Caco-2 (cell line): ENCODE measurements around the gene NEK10. TPM values are rescaled to one million over a fixed set of nuclear protein-coding genes. Genes with fewer than 3 reads are reported as not detected.

Experiments
- BruUV-seq: library from RNA; stranded (reverse); fragments of 400-500 nt; replicated peaks from 2 replicates; lab custom pipeline; 2021; lab: Mats Ljungman, UMichigan
- CTCF ChIA-PET: fragments of 300-600 bp; sonication (Branson Sonifier 250); formaldehyde crosslinking; loops from one replicate; lab custom pipeline; 2022; ENCODE audit warnings: antibody characterized with exemption; lab: Charles Lee
- POLR2A ChIA-PET: fragments of 300-600 bp; sonication (Branson Sonifier 250); formaldehyde crosslinking; loops from one replicate; lab custom pipeline; 2022; ENCODE audit warnings: antibody characterized with exemption; lab: Charles Lee
- DNase-seq, 2 experiments: peaks; one replicate each; pipeline versions ENCODE4 v3.0.0 to v3.0.0-alpha.2; 2020 to 2022
- H3K27me3 ChIP-seq: replicated peaks from 2 replicates; pipeline ENCODE4 v1.6.0; 2011; ENCODE audit warnings: low read length; ENCODE audit not compliant: control insufficient read depth, insufficient read depth
- H3K36me3 ChIP-seq: 2 replicates; pipeline ENCODE4 v1.5.1; 2011; ENCODE audit warnings: low read length; ENCODE audit not compliant: control insufficient read depth, insufficient read depth
- H3K4me1 ChIP-seq: fragments of 250-450 bp; sonication (Bioruptor Pico); 2 replicates; pipeline ENCODE4 v1.5.1; 2020; ENCODE audit warnings: mild to moderate bottlenecking
- H3K4me3 ChIP-seq: 2 replicates; pipeline ENCODE4 v1.5.1; 2011; ENCODE audit warnings: low read depth, mild to moderate bottlenecking, control low read depth, low read length
- H3K9me3 ChIP-seq: fragments of 250-450 bp; sonication (Bioruptor Pico); 2 replicates; pipeline ENCODE4 v1.5.1; 2020; ENCODE audit warnings: mild to moderate bottlenecking, moderate library complexity
- H3K27ac Mint-ChIP-seq: one replicate; pipeline ENCODE4 v1.8.0; 2022; ENCODE audit warnings: mixed read lengths; ENCODE audit not compliant: unreplicated experiment
- H3K27me3 Mint-ChIP-seq: one replicate; pipeline ENCODE4 v1.8.0; 2022; ENCODE audit warnings: mixed read lengths; ENCODE audit not compliant: insufficient read depth, unreplicated experiment
- H3K36me3 Mint-ChIP-seq: one replicate; pipeline ENCODE4 v1.8.0; 2022; ENCODE audit warnings: mild to moderate bottlenecking, mixed read lengths; ENCODE audit not compliant: insufficient read depth, unreplicated experiment
- H3K4me1 Mint-ChIP-seq: one replicate; pipeline ENCODE4 v1.8.0; 2022; ENCODE audit warnings: low read depth, mixed read lengths; ENCODE audit not compliant: unreplicated experiment
- H3K4me3 Mint-ChIP-seq: one replicate; pipeline ENCODE4 v1.8.0; 2022; ENCODE audit warnings: mild to moderate bottlenecking, moderate library complexity, mixed read lengths; ENCODE audit not compliant: unreplicated experiment
- H3K9me3 Mint-ChIP-seq: one replicate; pipeline ENCODE4 v1.8.0; 2022; ENCODE audit warnings: mixed read lengths; ENCODE audit not compliant: unreplicated experiment
- CTCF ChIP-seq, 2 experiments: fragments of 200-600 bp in 1 of 2; IDR thresholded peaks; 1 replicate in 1 of 2; 2 replicates in 1 of 2; pipeline versions ENCODE4 v1.5.1 to v1.8.0; 2011 to 2022; ENCODE audit warnings: antibody characterized with exemption in 1 of 2, control low read depth in 1 of 2, inconsistent platforms in 1 of 2, low read depth in 1 of 2, low read length in 1 of 2, mild to moderate bottlenecking in 1 of 2, moderate library complexity in 1 of 2; ENCODE audit not compliant: insufficient read depth in 1 of 2, severe bottlenecking in 1 of 2, unreplicated experiment in 1 of 2
- intact Hi-C: fragments of 100-400 bp; cut with micrococcal nuclease; formaldehyde crosslinking; loops from one replicate; pipeline ENCODE4 v1.10.0; 2022; ENCODE audit not compliant: unreplicated experiment
- total RNA-seq: library from RNA; stranded (reverse); gene quantifications from 2 replicates; pipeline ENCODE4 v1.2.3, GENCODE V29; 2022

NEK10 gene
- total RNA-seq, 1 experiment from 2014 or later = 0.39 TPM

- H3K27ac Mint-ChIP-seq = no peak overlapping the region
- Histone ChIP-seq H3K36me3 (no peaks in the 10 kb centered on the region), H3K27me3 (no peaks in the 10 kb centered on the region), H3K4me1 (no peaks in the 10 kb centered on the region), H3K9me3 (no peaks in the 10 kb centered on the region), H3K4me3 (no peak overlapping the region)
- H3K9me3 Mint-ChIP-seq = peaks cover 10% of the 10 kb centered on the region
- peaks cover 2% of the 10 kb centered on the region for H3K27me3 Mint-ChIP-seq
- CTCF ChIA-PET = no interaction called here
- DNase-seq = no peak
- H3K4me1 Mint-ChIP-seq = no peaks in the 10 kb centered on the region
- H3K4me3 Mint-ChIP-seq = no peak overlapping the region
- intact Hi-C loops = no loop called here
- no peaks in the 10 kb centered on the region for H3K36me3 Mint-ChIP-seq
- BruUV-seq = no TSS peak
- TF ChIP-seq CTCF (IDR thresholded peaks at IDR 0.05; ENCODE audit: insufficient read depth in 1 of 2, low read depth in 1 of 2, low read length in 1 of 2, severe bottlenecking in 1 of 2, unreplicated experiment in 1 of 2) = no peak
- POLR2A ChIA-PET = no interaction called here
Observed at GRCh38 chr3:27081992-27082607, 287.1 kb downstream of the NEK10 start.

GRCh38 chr3:27081566-27081965 lies 287.6 kb downstream of the NEK10 start:
- Histone ChIP-seq H3K4me1 (no peaks in the 10 kb centered on the region), H3K9me3 (no peaks in the 10 kb centered on the region), H3K27me3 (no peaks in the 10 kb centered on the region), H3K36me3 (no peaks in the 10 kb centered on the region), H3K4me3 (no peak overlapping the region)
- no TSS peak for BruUV-seq
- Mint-ChIP-seq H3K36me3 (no peaks in the 10 kb centered on the region), H3K4me3 (no peak overlapping the region), H3K9me3 (peaks cover 10% of the 10 kb centered on the region), H3K27me3 (peaks cover 2% of the 10 kb centered on the region), H3K4me1 (no peaks in the 10 kb centered on the region), H3K27ac (no peak overlapping the region)
- ChIA-PET CTCF (no interaction called here), POLR2A (no interaction called here)
- TF ChIP-seq CTCF (IDR thresholded peaks at IDR 0.05; ENCODE audit: insufficient read depth in 1 of 2, low read depth in 1 of 2, low read length in 1 of 2, severe bottlenecking in 1 of 2, unreplicated experiment in 1 of 2) = no peak
- DNase-seq = no peak
- intact Hi-C loops = no loop called here

- no peaks in the 10 kb centered on the region for H3K4me1 Mint-ChIP-seq
- DNase-seq = no peak
- no peak for TF ChIP-seq CTCF (IDR thresholded peaks at IDR 0.05; ENCODE audit: insufficient read depth in 1 of 2, low read depth in 1 of 2, low read length in 1 of 2, severe bottlenecking in 1 of 2, unreplicated experiment in 1 of 2)
- Histone ChIP-seq H3K4me3 (no peak overlapping the region), H3K27me3 (no peaks in the 10 kb centered on the region), H3K36me3 (no peaks in the 10 kb centered on the region), H3K9me3 (no peaks in the 10 kb centered on the region), H3K4me1 (no peaks in the 10 kb centered on the region)
- ChIA-PET CTCF (no interaction called here), POLR2A (no interaction called here)
- BruUV-seq = no TSS peak
- no peaks in the 10 kb centered on the region for H3K36me3 Mint-ChIP-seq
- intact Hi-C loops = no loop called here
- H3K9me3 Mint-ChIP-seq = peaks cover 10% of the 10 kb centered on the region
- H3K27ac Mint-ChIP-seq = no peak overlapping the region
- no peak overlapping the region for H3K4me3 Mint-ChIP-seq
- peaks cover 2% of the 10 kb centered on the region for H3K27me3 Mint-ChIP-seq
Observed at GRCh38 chr3:27080258-27080525, 289.0 kb downstream of the NEK10 start.
